ENCODE measurements around the gene DNER. TPM values are rescaled to one million over a fixed set of nuclear protein-coding genes. Genes with fewer than 3 reads are reported as not detected.

Gene DNER
- total RNA-seq, 1 experiment from 2014 or later, result 3.7 TPM

- no peak for TF ChIP-seq ATF2 (CRISPR knock-in tag; IDR thresholded peaks at IDR 0.05; ENCODE audit: borderline replicate concordance, low read depth)
- no peak for TF ChIP-seq ZBTB43 (CRISPR knock-in tag; IDR thresholded peaks at IDR 0.05)
- TF ChIP-seq ZNF671 (CRISPR knock-in tag; IDR thresholded peaks at IDR 0.05), result no peak
- no peak for TF ChIP-seq USF2 (CRISPR knock-in tag; IDR thresholded peaks at IDR 0.05)
- no peak for TF ChIP-seq ZNF219 (CRISPR knock-in tag; IDR thresholded peaks at IDR 0.05; ENCODE audit: borderline replicate concordance)
- no peak for TF ChIP-seq ZNF138 (CRISPR knock-in tag; conservative IDR thresholded peaks at IDR 0.05)
- TF ChIP-seq NR3C1 (CRISPR knock-in tag; conservative IDR thresholded peaks at IDR 0.05; ENCODE audit: low read depth), result no peak
- no peak for TF ChIP-seq AFF4 (CRISPR knock-in tag; IDR thresholded peaks at IDR 0.05; ENCODE audit: borderline replicate concordance)
Observed at GRCh38 chr2:229582151-229582550, 132.2 kb downstream of the DNER start (continued).

- Mint-ChIP-seq H3K27ac (no peak overlapping the region), H3K36me3 (no peaks in the 10 kb centered on the region), H3K9me3 (no peaks in the 10 kb centered on the region), H3K4me3 (no peak overlapping the region), H3K4me1 (peaks cover 7% of the 10 kb centered on the region), H3K27me3 (ENCODE audit: low read depth) (no peaks in the 10 kb centered on the region; the same call in 1 of the 2 replicates)
- peak; percentile 92 for ATAC-seq
- POLR2A ChIA-PET, result no interaction called here
- CTCF ChIA-PET, result interaction anchor here (0.7 to 3.5 kb wide), 8 partner anchors 9 to 304 kb away, joined by 3 to 29 read pairs (median 4); partner anchors contain the start of gene DNER
- no peak for TF ChIP-seq ZNF281 (CRISPR knock-in tag; IDR thresholded peaks at IDR 0.05)
- TF ChIP-seq ZNF423 (CRISPR knock-in tag; IDR thresholded peaks at IDR 0.05), result no peak
- no peak for TF ChIP-seq ZBTB43 (CRISPR knock-in tag; IDR thresholded peaks at IDR 0.05)
- TF ChIP-seq ZNF425 (CRISPR knock-in tag; conservative IDR thresholded peaks at IDR 0.05), result no peak
- DNase-seq (ENCODE audit: low spot score), result peak; percentile 32
Observed at GRCh38 chr2:229578052-229578846, 136.1 kb downstream of the DNER start.

Measured in WTC11 (cell line).